Neural cell (in vitro differentiated cells): Measurements from ENCODE around the gene MED14. TPM values are rescaled to one million over a fixed set of nuclear protein-coding genes. Genes with fewer than 3 reads are reported as not detected.

Source experiments
- H2AFZ ChIP-seq: fragments of 200-600, 300-800 bp; sonication (generic), shearing (Covaris generic); 2 replicates; pipeline ENCODE4 v1.6.0; 2014; ENCODE audit warnings: low read depth, mild to moderate bottlenecking, antibody characterized with exemption, low read length, moderate library complexity
- H3F3A ChIP-seq: fragments of 200-600 bp; shearing (Covaris generic); 2 replicates; pipeline ENCODE4 v1.6.1; 2016; ENCODE audit warnings: mild to moderate bottlenecking, moderate library complexity, mixed read lengths, antibody characterized with exemption, low read length; ENCODE audit not compliant: insufficient read depth, poor library complexity, severe bottlenecking
- H3K27ac ChIP-seq: fragments of 200-600, 300-800 bp; sonication (generic), shearing (Covaris generic); 2 replicates; pipeline ENCODE4 v1.5.1; 2014; ENCODE audit warnings: mild to moderate bottlenecking, low read length, moderate library complexity
- H3K27me3 ChIP-seq: fragments of 300-800, 200-600 bp; sonication (generic), shearing (Covaris generic); 2 replicates; pipeline ENCODE4 v1.6.0; 2014; ENCODE audit warnings: mild to moderate bottlenecking, low read depth, low read length, moderate library complexity; ENCODE audit not compliant: insufficient read depth
- H3K36me3 ChIP-seq: fragments of 300-800, 200-600 bp; sonication (generic), shearing (Covaris generic); 2 replicates; pipeline ENCODE4 v1.5.1; 2014; ENCODE audit warnings: mild to moderate bottlenecking, antibody characterized with exemption, low read length, moderate library complexity; ENCODE audit not compliant: insufficient read depth
- H3K4me2 ChIP-seq: fragments of 300-800, 200-600 bp; sonication (generic), shearing (Covaris generic); 2 replicates; pipeline ENCODE4 v1.6.0; 2014; ENCODE audit warnings: mild to moderate bottlenecking, low read length
- H3K4me3 ChIP-seq: fragments of 300-800, 200-600 bp; sonication (generic), shearing (Covaris generic); 2 replicates; pipeline ENCODE4 v1.5.1; 2014; ENCODE audit warnings: mild to moderate bottlenecking, low read length, moderate library complexity
- H3K79me2 ChIP-seq: fragments of 200-600 bp; shearing (Covaris generic); replicated peaks from 2 replicates; pipeline ENCODE4 v1.6.0; 2014; ENCODE audit warnings: mild to moderate bottlenecking, low read length, moderate library complexity; ENCODE audit not compliant: insufficient read depth
- H3K9ac ChIP-seq: fragments of 300-800, 200-600 bp; sonication (generic), shearing (Covaris generic); 2 replicates; pipeline ENCODE4 v1.6.1; 2016; ENCODE audit warnings: mild to moderate bottlenecking, low read length, mixed read lengths
- H3K9me2 ChIP-seq: fragments of 200-600 bp; shearing (Covaris generic); 2 replicates; pipeline ENCODE4 v1.6.1; 2016; ENCODE audit warnings: mild to moderate bottlenecking, low read length, mixed read lengths; ENCODE audit not compliant: insufficient read depth
- H3K9me3 ChIP-seq: fragments of 200-600, 300-800 bp; sonication (generic), shearing (Covaris generic); 2 replicates; pipeline ENCODE4 v1.6.1; 2016; ENCODE audit warnings: mild to moderate bottlenecking, mixed run types, low read length, moderate library complexity, mixed read lengths
- H4K20me1 ChIP-seq: fragments of 200-600 bp; shearing (Covaris generic); 2 replicates; pipeline ENCODE4 v1.6.1; 2016; ENCODE audit warnings: mild to moderate bottlenecking, mixed run types; ENCODE audit not compliant: insufficient read depth
- CTCF ChIP-seq: fragments of 450-650 bp; IDR thresholded peaks from 2 replicates; pipeline ENCODE4 v1.5.1; 2014; ENCODE audit warnings: antibody characterized with exemption, mild to moderate bottlenecking, moderate library complexity; ENCODE audit not compliant: poor library complexity, severe bottlenecking
- EP300 ChIP-seq: fragments of 450-650 bp; conservative IDR thresholded peaks from 2 replicates; pipeline ENCODE4 v1.6.1; 2014; ENCODE audit warnings: antibody characterized with exemption, mild to moderate bottlenecking, moderate library complexity; ENCODE audit not compliant: poor library complexity, severe bottlenecking
- MXI1 ChIP-seq: fragments of 450-650 bp; conservative IDR thresholded peaks from 2 replicates; pipeline ENCODE4 v1.6.1; 2014; ENCODE audit warnings: antibody characterized with exemption, mild to moderate bottlenecking; ENCODE audit not compliant: poor library complexity, severe bottlenecking
- POLR2AphosphoS5 ChIP-seq: IDR thresholded peaks from 2 replicates; pipeline ENCODE4 v1.6.1; 2012
- RAD21 ChIP-seq: fragments of 450-650 bp; conservative IDR thresholded peaks from 2 replicates; pipeline ENCODE4 v1.6.1; 2014; ENCODE audit warnings: antibody characterized with exemption, mild to moderate bottlenecking, moderate library complexity
- SMC3 ChIP-seq: fragments of 450-650 bp; conservative IDR thresholded peaks from 2 replicates; pipeline ENCODE4 v1.6.1; 2014; ENCODE audit warnings: antibody characterized with exemption, mild to moderate bottlenecking, moderate library complexity; ENCODE audit not compliant: poor library complexity
- polyA plus RNA-seq: library from polyadenylated mRNA; depleted of rRNA; stranded (reverse); fragments of >200 nt; gene quantifications from 2 replicates; pipeline ENCODE4 v1.2.3, GENCODE V29; 2014

MED14 gene
- polyA plus RNA-seq, 1 donor from 2014 or later: 22.4 TPM

- H3K9me2 ChIP-seq: no peaks in the 10 kb centered on the region
- no peaks in the 10 kb centered on the region for H3K27me3 ChIP-seq
- no peak overlapping the region for H3K27ac ChIP-seq
- H3K79me2 ChIP-seq: no peaks in the 10 kb centered on the region
- no peaks in the 10 kb centered on the region for H4K20me1 ChIP-seq
- H3K4me2 ChIP-seq: no peak overlapping the region
- H3K4me3 ChIP-seq: no peak overlapping the region
- no peak overlapping the region for H2AFZ ChIP-seq
- H3K9me3 ChIP-seq: no peaks in the 10 kb centered on the region
- TF ChIP-seq SMC3 (no peak), EP300 (no peak), MXI1 (no peak), POLR2AphosphoS5 (no peak), RAD21 (no peak), CTCF (no peak)
- no peaks in the 10 kb centered on the region for H3F3A ChIP-seq
- H3K36me3 ChIP-seq: no peaks in the 10 kb centered on the region
- H3K9ac ChIP-seq: no peak overlapping the region
These were observed 131.9 kb downstream of the MED14 start for GRCh38 chrX:40603446-40603845.

Other genes starting within 250 kb of the MED14 start
- gene ATP6AP2, start 154.6 kb downstream of the MED14 start, polyA plus RNA-seq: 203 and 236 TPM in 2 replicates
- gene MPC1L, start 112.1 kb downstream of the MED14 start, polyA plus RNA-seq: not detected in 2 replicates
- gene CXorf38, start 88.0 kb downstream of the MED14 start, polyA plus RNA-seq: 8.9 and 10.3 TPM in 2 replicates